ENCODE data around the gene IL26. TPM values are rescaled to one million over a fixed set of nuclear protein-coding genes. Genes with fewer than 3 reads are reported as not detected.

Gene IL26
- total and polyA plus RNA-seq, 2 of the 4 experiments (the other 2 are of a cell fraction), result not detected

DNA sequence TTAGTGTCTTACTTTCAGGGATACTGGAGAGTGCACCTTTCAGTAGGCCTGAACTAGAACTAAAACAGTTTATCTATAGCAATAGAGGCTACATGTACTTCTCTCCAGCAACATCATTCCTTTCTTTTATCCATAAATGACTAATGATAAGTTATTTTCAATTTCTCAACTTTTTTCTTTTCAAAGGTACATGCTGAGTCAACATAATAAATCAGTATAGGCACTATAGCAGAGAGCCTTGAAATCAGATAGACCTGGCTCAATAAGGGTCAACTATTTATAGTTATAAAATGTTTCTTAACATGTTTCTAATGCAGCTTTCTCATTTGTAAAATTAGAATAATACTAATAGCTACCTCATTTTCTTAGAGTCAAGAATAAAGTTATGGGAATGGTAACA is 22.2 kb upstream of the IL26 start:
- no peak overlapping the region for H3K4me2 ChIP-seq (ENCODE audit: low read depth, low read length)
- H3K56ac ChIP-seq (ENCODE audit: extremely low read depth, insufficient read depth, low read length), result no peak overlapping the region
- ATAC-seq (ENCODE audit: low read depth) (no peak), DNase-seq (no peak)
- H3K4me3 ChIP-seq (ENCODE audit: insufficient read depth, low read depth, low read length), result no peak overlapping the region
- intact Hi-C loops (cut with micrococcal nuclease), result no loop called here
- no TSS peak for BruUV-seq (replicated peaks)
- no peak overlapping the region for H2AK5ac ChIP-seq (ENCODE audit: low read depth, low read length)
- H3K9me1 ChIP-seq (ENCODE audit: insufficient read depth, low read length), result no peaks in the 10 kb centered on the region
- no peak overlapping the region for H2AK9ac ChIP-seq (replicated peaks; ENCODE audit: low read depth, low read length, poor library complexity)
- ChIA-PET POLR2A (ENCODE audit: unreplicated experiment) (no interaction called here), CTCF (no interaction called here)
- no peaks in the 10 kb centered on the region for H3K36me3 ChIP-seq (ENCODE audit: control insufficient read depth, insufficient read depth, low read length)
- no peak overlapping the region for H3K9ac ChIP-seq (ENCODE audit: low read depth, low read length)
- peaks cover 5% of the 10 kb centered on the region; the same call in 1 of the 2 replicates for H3K27me3 ChIP-seq (ENCODE audit: control insufficient read depth, insufficient read depth, low read length)
- H2AFZ ChIP-seq (replicated peaks; ENCODE audit: low read length, poor library complexity), result no peak overlapping the region
- dilution Hi-C loops (cut with HindIII; ENCODE audit: low sequenced_read_pairs, unreplicated experiment), result no loop called here
- no peak overlapping the region for H4K8ac ChIP-seq (ENCODE audit: low read depth in 2 of 2, low read length in 2 of 2)
- no peak overlapping the region for H2BK120ac ChIP-seq (ENCODE audit: low read depth, low read length)
- H2BK5ac ChIP-seq (ENCODE audit: low read depth, low read length, poor library complexity, severe bottlenecking), result no peak overlapping the region
- no peak overlapping the region for H3K14ac ChIP-seq (replicated peaks; ENCODE audit: low read depth, low read length)
- no peak overlapping the region for H4K91ac ChIP-seq (ENCODE audit: insufficient read depth, low read depth, low read length)
- H2BK20ac ChIP-seq (ENCODE audit: low read depth, low read length), result no peak overlapping the region
- no peak overlapping the region for H3K23ac ChIP-seq (ENCODE audit: low read depth, low read length)
- H3K4ac ChIP-seq (ENCODE audit: low read depth, low read length), result no peak overlapping the region
- H3K4me1 ChIP-seq (ENCODE audit: control insufficient read depth, insufficient read depth, low read length), result peaks cover 1% of the 10 kb centered on the region; the same call in 1 of the 2 replicates
- no peak overlapping the region for H3K27ac ChIP-seq (ENCODE audit: insufficient read depth, low read length)
- in situ Hi-C loops (cut with MboI; ENCODE audit: low sequenced_read_pairs), result no loop called here
- TF ChIP-seq MAFK (IDR thresholded peaks at IDR 0.05; ENCODE audit: low read depth, low read length) (peak; percentile 59), SMC3 (IDR thresholded peaks at IDR 0.05; ENCODE audit: low read depth, low read length) (no peak)
- H4K20me1 ChIP-seq (ENCODE audit: insufficient read depth, low read length), result no peaks in the 10 kb centered on the region
- no peak overlapping the region for H3K18ac ChIP-seq (ENCODE audit: low read depth, low read length)
- H4K5ac ChIP-seq (ENCODE audit: low read depth, low read length), result no peak overlapping the region
- H2BK15ac ChIP-seq (ENCODE audit: low read depth, low read length), result no peak overlapping the region
- H3K79me1 ChIP-seq (ENCODE audit: low read depth in 1 of 2, low read length in 2 of 2), result no peaks in the 10 kb centered on the region
- no peaks in the 10 kb centered on the region for H3K9me3 ChIP-seq (ENCODE audit: control insufficient read depth, insufficient read depth, low read length)
